Upper lobe of left lung (tissue), 6 donors: ENCODE data around the gene RFTN1. TPM values are rescaled to one million over a fixed set of nuclear protein-coding genes. Genes with fewer than 3 reads are reported as not detected.

Source experiments
- ATAC-seq, 2 donors: fragments of 200-7000 bp; cut with Tn5 transposase; one replicate each; pipeline ENCODE4 v1.9.1; 2022; ENCODE audit warnings: mild to moderate bottlenecking in 2 of 2, moderate library complexity in 2 of 2; ENCODE audit not compliant: low FRiP score in 2 of 2
- DNase-seq, 2 donors: peaks; one replicate each; pipeline ENCODE4 v3.0.0-alpha.2; 2019 to 2020
- H3K27ac ChIP-seq, 4 donors: fragments of 200-600 bp; sonication (generic); one replicate each; pipeline ENCODE4 v1.5.1; 2016 to 2019
- H3K27me3 ChIP-seq, 4 donors: fragments of 200-600 bp; sonication (generic); one replicate each; pipeline ENCODE4 v1.5.1; 2017 to 2019
- H3K36me3 ChIP-seq, 4 donors: fragments of 200-600 bp; sonication (generic); one replicate each; pipeline ENCODE4 v1.5.1; 2016 to 2019
- H3K4me1 ChIP-seq, 4 donors: fragments of 200-600 bp; sonication (generic); one replicate each; pipeline ENCODE4 v1.5.1; 2018 to 2019
- H3K4me3 ChIP-seq, 4 donors: fragments of 200-600 bp; sonication (generic); one replicate each; pipeline ENCODE4 v1.5.1; 2017 to 2019; ENCODE audit warnings: mild to moderate bottlenecking in 2 of 4, moderate library complexity in 1 of 4
- H3K9me3 ChIP-seq, 4 donors: fragments of 200-600 bp; sonication (generic); one replicate each; pipeline ENCODE4 v1.5.1; 2018 to 2019
- CTCF ChIP-seq, 6 experiments: fragments of 450-650 bp in 4 of 6; fragments of 200-600 bp in 2 of 6; sonication (generic) in 2 of 6; IDR thresholded peaks; one replicate each; pipeline ENCODE4 v1.5.1; 2016 to 2019; ENCODE audit warnings: antibody characterized with exemption in 6 of 6
- EP300 ChIP-seq, 4 donors: sonication (generic); formaldehyde crosslinking; IDR thresholded peaks; one replicate each; pipeline ENCODE4 v1.5.1; 2017; ENCODE audit warnings: antibody characterized with exemption in 4 of 4, control low read depth in 2 of 4
- POLR2A ChIP-seq, 4 donors: fragments of 450-650 bp; IDR thresholded peaks; one replicate each; pipeline ENCODE4 v1.5.1; 2016 to 2017; ENCODE audit warnings: antibody characterized with exemption in 4 of 4, mild to moderate bottlenecking in 2 of 4
- POLR2AphosphoS5 ChIP-seq, 2 donors: sonication (generic); formaldehyde crosslinking; IDR thresholded peaks; one replicate each; pipeline ENCODE4 v1.5.1; 2017; ENCODE audit warnings: antibody characterized with exemption in 2 of 2
- WGBS, 2 donors: methylation state at CpG; one replicate each; pipeline ENCODE4 v1.1.5; 2017 to 2018; 5-methylcytosine and 5-hydroxymethylcytosine counted together
- total RNA-seq, 6 donors: library from RNA; depleted of rRNA in 4 of 6; stranded (reverse); fragments of >200 nt in 4 of 6; gene quantifications; one replicate each; pipeline versions ENCODE4 v1.1.0 to v1.2.1, GENCODE V29; 2016 to 2021
- donor health status: DM: no; HTN: no; CAD: no; lungs with moderate emphysema.
- donor health status: DM: no; HTN: yes; CAD: no; lungs with severe emphysema.

The RFTN1 gene
- total RNA-seq, 6 donors from 2014 or later: 62.1 to 121 (median 76.1) TPM

GRCh38 chr3:16456784-16457415 lies 56.6 kb downstream of the RFTN1 start:
- H3K27me3 ChIP-seq: no peaks in the 10 kb centered on the region
- H3K4me1 ChIP-seq: peaks cover 0 to 20% (median 15%) of the 10 kb centered on the region in 4 donors
- no peak overlapping the region for H3K4me3 ChIP-seq
- H3K36me3 ChIP-seq: no peaks in the 10 kb centered on the region
- peak overlapping the region in 1 of 4 donors; percentile 6 for H3K27ac ChIP-seq
- peak in 1 of 2 donors; percentile 69 for ATAC-seq
- no peaks in the 10 kb centered on the region for H3K9me3 ChIP-seq
- TF ChIP-seq EP300 (IDR thresholded peaks at IDR 0.05): peak in 1 of 4 donors; percentile 1
- no peak for TF ChIP-seq CTCF (IDR thresholded peaks at IDR 0.05)
- DNase-seq: peak in 1 of 2 donors; percentile 61
- WGBS, 2 donors: 63 to 66% methylated on average over 3 of the region's 3 CpGs

- no peaks in the 10 kb centered on the region for H3K9me3 ChIP-seq
- DNase-seq: no peak
- ATAC-seq: no peak
- TF ChIP-seq EP300 (IDR thresholded peaks at IDR 0.05) (no peak), POLR2A (IDR thresholded peaks at IDR 0.05) (no peak), POLR2AphosphoS5 (IDR thresholded peaks at IDR 0.05) (no peak), CTCF (IDR thresholded peaks at IDR 0.05) (no peak)
- H3K27me3 ChIP-seq: no peaks in the 10 kb centered on the region
- no peak overlapping the region for H3K4me3 ChIP-seq
- H3K4me1 ChIP-seq: peaks cover 0 to 20% (median 15%) of the 10 kb centered on the region in 4 donors
- H3K36me3 ChIP-seq: no peaks in the 10 kb centered on the region
- WGBS, 2 donors: 77 to 85% methylated on average over 8 of the region's 8 CpGs
- no peak overlapping the region for H3K27ac ChIP-seq
Measured at GRCh38 chr3:16455966-16456365, 57.5 kb downstream of the RFTN1 start.

- Histone ChIP-seq H3K27ac (no peak overlapping the region), H3K36me3 (no peaks in the 10 kb centered on the region), H3K4me3 (no peak overlapping the region), H3K27me3 (no peaks in the 10 kb centered on the region), H3K4me1 (peaks cover 0 to 16% (median 11%) of the 10 kb centered on the region in 4 donors), H3K9me3 (no peaks in the 10 kb centered on the region)
- TF ChIP-seq POLR2A (IDR thresholded peaks at IDR 0.05) (no peak), EP300 (IDR thresholded peaks at IDR 0.05) (no peak), CTCF (IDR thresholded peaks at IDR 0.05) (no peak), POLR2AphosphoS5 (IDR thresholded peaks at IDR 0.05) (no peak)
- WGBS, 2 donors: 88 to 94% methylated on average over 7 of the region's 7 CpGs
- ATAC-seq (peak in 1 of 2 donors; percentile 25), DNase-seq (no peak)
Measured at GRCh38 chr3:16455001-16455400, 58.5 kb downstream of the RFTN1 start.

- ATAC-seq (no peak), DNase-seq (no peak)
- peaks cover 0 to 22% (median 14%) of the 10 kb centered on the region in 4 donors for H3K4me1 ChIP-seq
- no peaks in the 10 kb centered on the region for H3K27me3 ChIP-seq
- H3K9me3 ChIP-seq: no peaks in the 10 kb centered on the region
- no peaks in the 10 kb centered on the region for H3K36me3 ChIP-seq
- H3K27ac ChIP-seq: no peak overlapping the region
- H3K4me3 ChIP-seq: no peak overlapping the region
- no peak for TF ChIP-seq CTCF (IDR thresholded peaks at IDR 0.05)
- 81 to 87% methylated on average over 4 of the region's 4 CpGs for WGBS, 2 donors
Measured at GRCh38 chr3:16452261-16452660, 61.2 kb downstream of the RFTN1 start.

- ATAC-seq (no peak), DNase-seq (no peak)
- 52 to 64% methylated on average over 6 of the region's 6 CpGs for WGBS, 2 donors
- no peaks in the 10 kb centered on the region for H3K27me3 ChIP-seq
- H3K36me3 ChIP-seq: no peaks in the 10 kb centered on the region
- TF ChIP-seq POLR2A (IDR thresholded peaks at IDR 0.05) (no peak), CTCF (IDR thresholded peaks at IDR 0.05) (no peak), EP300 (IDR thresholded peaks at IDR 0.05) (no peak), POLR2AphosphoS5 (IDR thresholded peaks at IDR 0.05) (no peak)
- H3K4me3 ChIP-seq: no peak overlapping the region
- H3K4me1 ChIP-seq: peaks cover 0 to 14% (median 7%) of the 10 kb centered on the region in 4 donors
- H3K27ac ChIP-seq: no peak overlapping the region
- H3K9me3 ChIP-seq: no peaks in the 10 kb centered on the region
Measured at GRCh38 chr3:16449369-16449768, 64.1 kb downstream of the RFTN1 start.
